Upper lobe of left lung (tissue), 6 donors: ENCODE results near the gene ARAP3. TPM values are rescaled to one million over a fixed set of nuclear protein-coding genes. Genes with fewer than 3 reads are reported as not detected.

Source experiments
- ATAC-seq, 2 donors: fragments of 200-7000 bp; cut with Tn5 transposase; one replicate each; pipeline ENCODE4 v1.9.1; 2022; ENCODE audit warnings: mild to moderate bottlenecking in 2 of 2, moderate library complexity in 2 of 2; ENCODE audit not compliant: low FRiP score in 2 of 2
- DNase-seq, 2 donors: peaks; one replicate each; pipeline ENCODE4 v3.0.0-alpha.2; 2019 to 2020
- H3K27ac ChIP-seq, 4 donors: fragments of 200-600 bp; sonication (generic); one replicate each; pipeline ENCODE4 v1.5.1; 2016 to 2019
- H3K27me3 ChIP-seq, 4 donors: fragments of 200-600 bp; sonication (generic); one replicate each; pipeline ENCODE4 v1.5.1; 2017 to 2019
- H3K36me3 ChIP-seq, 4 donors: fragments of 200-600 bp; sonication (generic); one replicate each; pipeline ENCODE4 v1.5.1; 2016 to 2019
- H3K4me1 ChIP-seq, 4 donors: fragments of 200-600 bp; sonication (generic); one replicate each; pipeline ENCODE4 v1.5.1; 2018 to 2019
- H3K4me3 ChIP-seq, 4 donors: fragments of 200-600 bp; sonication (generic); one replicate each; pipeline ENCODE4 v1.5.1; 2017 to 2019; ENCODE audit warnings: mild to moderate bottlenecking in 2 of 4, moderate library complexity in 1 of 4
- H3K9me3 ChIP-seq, 4 donors: fragments of 200-600 bp; sonication (generic); one replicate each; pipeline ENCODE4 v1.5.1; 2018 to 2019
- EP300 ChIP-seq, 4 donors: sonication (generic); formaldehyde crosslinking; IDR thresholded peaks; one replicate each; pipeline ENCODE4 v1.5.1; 2017; ENCODE audit warnings: antibody characterized with exemption in 4 of 4, control low read depth in 2 of 4
- POLR2A ChIP-seq, 4 donors: fragments of 450-650 bp; IDR thresholded peaks; one replicate each; pipeline ENCODE4 v1.5.1; 2016 to 2017; ENCODE audit warnings: antibody characterized with exemption in 4 of 4, mild to moderate bottlenecking in 2 of 4
- POLR2AphosphoS5 ChIP-seq, 2 donors: sonication (generic); formaldehyde crosslinking; IDR thresholded peaks; one replicate each; pipeline ENCODE4 v1.5.1; 2017; ENCODE audit warnings: antibody characterized with exemption in 2 of 2
- WGBS, 2 donors: methylation state at CpG; one replicate each; pipeline ENCODE4 v1.1.5; 2017 to 2018; 5-methylcytosine and 5-hydroxymethylcytosine counted together
- total RNA-seq, 6 donors: library from RNA; depleted of rRNA in 4 of 6; stranded (reverse); fragments of >200 nt in 4 of 6; gene quantifications; one replicate each; pipeline versions ENCODE4 v1.1.0 to v1.2.1, GENCODE V29; 2016 to 2021
- TF ChIP-seq, protein P1 (sequence below), 6 experiments: fragments of 450-650 bp in 4 of 6; fragments of 200-600 bp in 2 of 6; sonication (generic) in 2 of 6; IDR thresholded peaks; one replicate each; pipeline ENCODE4 v1.5.1; 2016 to 2019; ENCODE audit warnings: antibody characterized with exemption in 6 of 6
- donor health status: DM: no; HTN: no; CAD: no; lungs with moderate emphysema.
- donor health status: DM: no; HTN: yes; CAD: no; lungs with severe emphysema.

The ARAP3 gene
- total RNA-seq, 6 donors from 2014 or later, result 10.1 to 43.0 (median 27.7) TPM

DNA sequence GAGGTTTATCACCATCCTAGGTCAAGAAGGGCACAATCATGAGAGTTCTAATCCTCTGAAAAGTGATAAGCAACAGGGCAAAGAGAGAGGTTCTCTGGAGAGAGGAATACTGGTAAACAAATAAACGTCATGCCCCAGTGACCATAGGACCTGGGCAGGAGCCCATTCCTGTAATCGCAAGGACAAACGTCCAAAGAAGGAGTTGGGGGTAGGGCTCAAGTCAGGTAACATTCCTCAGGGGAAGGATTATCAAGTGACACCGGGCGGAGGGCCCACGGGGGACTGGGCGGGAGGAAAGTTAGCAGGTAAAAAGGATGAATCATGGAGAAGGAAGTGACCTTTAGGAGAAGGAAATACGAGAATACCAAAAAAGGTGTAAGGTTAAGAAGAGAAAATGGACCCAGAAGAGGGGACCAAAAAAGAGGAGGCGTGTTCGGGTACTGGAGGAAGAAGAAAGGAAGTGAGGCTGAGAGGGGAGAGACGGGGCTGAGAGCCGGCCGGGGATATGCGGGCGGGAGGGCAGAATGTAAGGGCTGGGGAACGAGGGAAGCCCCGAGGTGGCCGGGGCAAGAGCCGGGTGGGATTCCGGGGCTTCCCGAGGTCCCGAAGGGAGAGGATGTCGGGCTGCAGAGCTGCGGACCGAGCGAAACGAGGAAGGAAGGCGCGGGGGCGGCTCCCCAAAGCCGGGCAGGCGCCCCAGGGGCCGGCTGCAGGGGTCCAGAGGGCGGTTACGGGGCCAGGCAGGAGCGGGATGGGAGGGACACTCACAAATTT is 63.8 kb downstream of the ARAP3 start:
- no peaks in the 10 kb centered on the region for H3K9me3 ChIP-seq
- TF ChIP-seq POLR2A (IDR thresholded peaks at IDR 0.05), result no peak
- TF ChIP-seq, protein P1, sequence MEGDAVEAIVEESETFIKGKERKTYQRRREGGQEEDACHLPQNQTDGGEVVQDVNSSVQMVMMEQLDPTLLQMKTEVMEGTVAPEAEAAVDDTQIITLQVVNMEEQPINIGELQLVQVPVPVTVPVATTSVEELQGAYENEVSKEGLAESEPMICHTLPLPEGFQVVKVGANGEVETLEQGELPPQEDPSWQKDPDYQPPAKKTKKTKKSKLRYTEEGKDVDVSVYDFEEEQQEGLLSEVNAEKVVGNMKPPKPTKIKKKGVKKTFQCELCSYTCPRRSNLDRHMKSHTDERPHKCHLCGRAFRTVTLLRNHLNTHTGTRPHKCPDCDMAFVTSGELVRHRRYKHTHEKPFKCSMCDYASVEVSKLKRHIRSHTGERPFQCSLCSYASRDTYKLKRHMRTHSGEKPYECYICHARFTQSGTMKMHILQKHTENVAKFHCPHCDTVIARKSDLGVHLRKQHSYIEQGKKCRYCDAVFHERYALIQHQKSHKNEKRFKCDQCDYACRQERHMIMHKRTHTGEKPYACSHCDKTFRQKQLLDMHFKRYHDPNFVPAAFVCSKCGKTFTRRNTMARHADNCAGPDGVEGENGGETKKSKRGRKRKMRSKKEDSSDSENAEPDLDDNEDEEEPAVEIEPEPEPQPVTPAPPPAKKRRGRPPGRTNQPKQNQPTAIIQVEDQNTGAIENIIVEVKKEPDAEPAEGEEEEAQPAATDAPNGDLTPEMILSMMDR (IDR thresholded peaks at IDR 0.05), result no peak
- no peak for TF ChIP-seq EP300 (IDR thresholded peaks at IDR 0.05)
- peak; percentile 16 to 52 for TF ChIP-seq POLR2AphosphoS5 (IDR thresholded peaks at IDR 0.05)
- H3K36me3 ChIP-seq, result peaks cover 0 to 35% (median 17%) of the 10 kb centered on the region in 4 donors
- H3K27me3 ChIP-seq, result no peaks in the 10 kb centered on the region
- H3K4me1 ChIP-seq, result peaks cover 18 to 38% (median 34%) of the 10 kb centered on the region in 4 donors
- peak; percentile 63 to 86 for ATAC-seq
- 1 to 2% methylated on average over 22 to 34 of the region's 36 CpGs for WGBS, 2 donors
- H3K4me3 ChIP-seq, result peak overlapping the region; percentile 32 to 94 (median 81)
- peak; percentile 69 to 82 for DNase-seq
- peak overlapping the region; percentile 95 to 98 (median 97) for H3K27ac ChIP-seq

DNA sequence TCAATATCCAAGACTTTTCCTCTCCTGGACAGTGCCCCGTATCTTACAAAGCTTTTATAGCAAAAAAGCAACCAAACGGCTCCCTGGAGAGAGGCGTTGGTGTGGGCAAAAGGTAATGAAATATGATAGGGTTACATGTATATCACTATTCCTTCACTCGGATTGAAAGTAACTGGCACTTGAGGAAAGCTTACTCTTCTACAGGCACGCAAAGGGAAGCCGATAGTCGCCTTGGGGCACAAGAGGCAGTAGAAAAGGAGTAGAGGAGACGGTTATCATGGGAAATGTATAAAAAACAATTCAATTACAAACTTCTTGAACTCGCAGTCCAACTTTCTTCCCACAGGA is 64.4 kb downstream of the ARAP3 start:
- no peak for TF ChIP-seq POLR2A (IDR thresholded peaks at IDR 0.05)
- TF ChIP-seq, protein P1 (IDR thresholded peaks at IDR 0.05), result no peak
- no peak for TF ChIP-seq POLR2AphosphoS5 (IDR thresholded peaks at IDR 0.05)
- TF ChIP-seq EP300 (IDR thresholded peaks at IDR 0.05), result no peak
- no peak for ATAC-seq
- Histone ChIP-seq H3K27ac (peak overlapping the region; percentile 95 to 98 (median 97)), H3K4me1 (peaks cover 22 to 43% (median 39%) of the 10 kb centered on the region in 4 donors), H3K36me3 (peaks cover 0 to 30% (median 14%) of the 10 kb centered on the region in 4 donors), H3K27me3 (no peaks in the 10 kb centered on the region), H3K9me3 (no peaks in the 10 kb centered on the region), H3K4me3 (peak overlapping the region; percentile 32 to 94 (median 81))
- DNase-seq, result no peak
- 7% methylated on average over 9 of the region's 9 CpGs for WGBS, 2 donors

DNA sequence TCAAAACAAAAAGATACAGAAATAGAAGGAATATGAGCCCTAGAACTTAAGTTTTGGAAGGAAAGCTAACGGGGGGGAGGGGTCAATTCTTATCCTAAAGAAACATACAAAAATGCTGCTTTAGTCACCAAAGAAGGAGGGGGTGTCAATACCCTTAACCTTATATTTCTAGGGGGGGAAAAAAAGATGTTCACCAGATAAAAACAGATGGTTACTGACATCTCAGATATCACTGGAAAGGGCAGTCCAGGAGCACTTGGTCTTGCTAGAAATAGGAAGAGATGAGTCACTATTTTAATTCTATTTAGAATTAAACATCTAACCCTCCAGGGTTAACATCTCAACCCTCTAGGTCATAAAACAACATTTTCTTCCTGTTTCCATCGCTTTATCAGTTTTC is 64.9 kb downstream of the ARAP3 start:
- no peak for DNase-seq
- no peaks in the 10 kb centered on the region for H3K27me3 ChIP-seq
- H3K9me3 ChIP-seq, result no peaks in the 10 kb centered on the region
- H3K4me1 ChIP-seq, result peaks cover 26 to 43% (median 40%) of the 10 kb centered on the region in 4 donors
- peak overlapping the region; percentile 95 to 98 (median 97) for H3K27ac ChIP-seq
- peak overlapping the region in 3 of 4 donors; percentile 70 to 94 (median 92) for H3K4me3 ChIP-seq
- peaks cover 0 to 24% (median 11%) of the 10 kb centered on the region in 4 donors for H3K36me3 ChIP-seq
- 31 to 40% methylated on average over 2 of the region's 2 CpGs for WGBS, 2 donors
- no peak for TF ChIP-seq EP300 (IDR thresholded peaks at IDR 0.05)
- no peak for TF ChIP-seq POLR2AphosphoS5 (IDR thresholded peaks at IDR 0.05)
- TF ChIP-seq, protein P1 (IDR thresholded peaks at IDR 0.05), result no peak
- no peak for TF ChIP-seq POLR2A (IDR thresholded peaks at IDR 0.05)
- no peak for ATAC-seq

DNA sequence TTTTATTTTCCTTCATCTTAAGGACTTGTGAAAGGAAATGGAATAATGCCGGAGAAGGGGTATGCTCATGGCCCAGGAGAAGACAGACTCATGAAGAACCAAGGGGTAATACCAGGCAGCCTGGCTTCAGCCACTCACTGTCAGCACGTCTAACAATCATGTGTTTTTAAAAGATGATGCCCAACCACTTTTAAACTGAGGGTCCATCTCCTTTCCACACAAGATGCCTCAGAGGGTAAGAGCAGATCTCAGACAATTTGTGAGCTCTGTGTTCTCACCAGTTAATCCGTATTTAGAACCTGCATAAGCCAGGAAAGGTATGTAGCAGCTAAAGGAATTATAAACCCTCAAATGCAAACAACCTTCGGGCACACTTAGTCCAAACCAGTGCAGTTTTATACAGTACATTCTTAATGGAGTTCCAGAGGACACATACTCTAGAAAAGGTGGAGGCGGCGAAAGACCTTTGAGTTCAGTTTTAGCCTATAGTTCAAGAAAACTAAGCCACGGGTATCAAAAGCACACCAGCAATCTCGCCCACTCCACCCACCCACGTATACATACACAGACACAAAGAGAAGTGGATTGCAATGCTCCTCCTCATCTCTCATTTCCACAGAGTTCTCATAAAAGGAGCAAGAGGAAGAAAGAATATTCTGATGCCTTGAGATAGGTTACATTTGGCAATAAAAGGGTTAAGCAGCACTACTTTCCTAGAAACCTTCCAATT is 65.9 kb downstream of the ARAP3 start:
- H3K27ac ChIP-seq, result peak overlapping the region in 3 of 4 donors; percentile 97 to 98 (median 97)
- 54 to 65% methylated on average over 9 of the region's 9 CpGs for WGBS, 2 donors
- H3K9me3 ChIP-seq, result no peaks in the 10 kb centered on the region
- DNase-seq (no peak), ATAC-seq (no peak)
- H3K36me3 ChIP-seq, result peaks cover 0 to 17% (median 4%) of the 10 kb centered on the region in 4 donors
- TF ChIP-seq EP300 (IDR thresholded peaks at IDR 0.05), result no peak
- no peak for TF ChIP-seq POLR2A (IDR thresholded peaks at IDR 0.05)
- TF ChIP-seq, protein P1 (IDR thresholded peaks at IDR 0.05), result no peak
- no peak for TF ChIP-seq POLR2AphosphoS5 (IDR thresholded peaks at IDR 0.05)
- peak overlapping the region in 2 of 4 donors; percentile 1 to 70 for H3K4me3 ChIP-seq
- H3K4me1 ChIP-seq, result peaks cover 26 to 48% (median 40%) of the 10 kb centered on the region in 4 donors
- H3K27me3 ChIP-seq, result no peaks in the 10 kb centered on the region
